HepG2 (cell line): ENCODE data around the gene LURAP1L. TPM values are rescaled to one million over a fixed set of nuclear protein-coding genes. Genes with fewer than 3 reads are reported as not detected.

Source experiments
- EED ChIP-seq: sonication (generic); formaldehyde crosslinking; IDR thresholded peaks from 2 replicates; pipeline ENCODE4 v1.5.0; 2020; ENCODE audit warnings: mild to moderate bottlenecking, missing genetic modification reagents
- HOXA3 ChIP-seq: sonication (generic); formaldehyde crosslinking; IDR thresholded peaks from 2 replicates; pipeline ENCODE4 v1.5.0; 2020; ENCODE audit warnings: missing genetic modification reagents
- LCORL ChIP-seq, 2 experiments: fragments of 450-650 bp in 1 of 2; sonication (generic) in 1 of 2; formaldehyde crosslinking in 1 of 2; IDR thresholded peaks; 2 replicates each; pipeline versions ENCODE4 v1.5.0 to v1.6.1; 2017 to 2020; ENCODE audit warnings: antibody characterized with exemption in 1 of 2, missing genetic modification reagents in 1 of 2
- PAF1 ChIP-seq: IDR thresholded peaks from 2 replicates; pipeline ENCODE4 v1.6.1; 2016; ENCODE audit warnings: missing genetic modification reagents, missing compliant biosample characterization
- POGZ ChIP-seq: sonication (generic); formaldehyde crosslinking; IDR thresholded peaks from 2 replicates; pipeline ENCODE4 v1.4.0; 2020; ENCODE audit warnings: mild to moderate bottlenecking, missing genetic modification reagents
- REL ChIP-seq: sonication (generic); formaldehyde crosslinking; conservative IDR thresholded peaks from 2 replicates; pipeline ENCODE4 v1.8.0; 2022; ENCODE audit warnings: mild to moderate bottlenecking, missing genetic modification reagents, moderate library complexity
- RFX5 ChIP-seq: IDR thresholded peaks from 2 replicates; pipeline ENCODE4 v1.6.1; 2011; ENCODE audit warnings: low read depth, low read length, improper control_type of control experiment
- SRSF9 ChIP-seq: fragments of 200-400 bp; formaldehyde crosslinking; IDR thresholded peaks from 2 replicates; pipeline ENCODE4 v1.6.1; 2018; ENCODE audit warnings: borderline replicate concordance, mild to moderate bottlenecking, low read depth, low read length; ENCODE audit not compliant: insufficient read depth, poor library complexity, severe bottlenecking
- STAG1 ChIP-seq: sonication (generic); formaldehyde crosslinking; IDR thresholded peaks from 2 replicates; pipeline ENCODE4 v1.4.0; 2020; ENCODE audit warnings: missing genetic modification reagents
- TRIM24 ChIP-seq: sonication (generic); formaldehyde crosslinking; IDR thresholded peaks from 2 replicates; pipeline ENCODE4 v1.8.0; 2022; ENCODE audit warnings: mild to moderate bottlenecking, missing genetic modification reagents
- ZMYM3 ChIP-seq: sonication (generic); formaldehyde crosslinking; IDR thresholded peaks from 2 replicates; pipeline ENCODE4 v1.5.1; 2020; ENCODE audit warnings: mild to moderate bottlenecking, missing genetic modification reagents
- ZMYM4 ChIP-seq: sonication (generic); formaldehyde crosslinking; IDR thresholded peaks from 2 replicates; pipeline ENCODE4 v1.8.1; 2023; ENCODE audit warnings: mild to moderate bottlenecking, missing genetic modification reagents
- ZNF33B ChIP-seq: sonication (generic); formaldehyde crosslinking; IDR thresholded peaks from 2 replicates; pipeline ENCODE4 v1.5.1; 2020; ENCODE audit warnings: mild to moderate bottlenecking, missing genetic modification reagents
- ZNF703 ChIP-seq: sonication (generic); formaldehyde crosslinking; IDR thresholded peaks from 2 replicates; pipeline ENCODE4 v1.5.1; 2020; ENCODE audit warnings: missing genetic modification reagents, mild to moderate bottlenecking, moderate library complexity, borderline replicate concordance
- ZNF761 ChIP-seq: sonication (generic); formaldehyde crosslinking; conservative IDR thresholded peaks from 2 replicates; pipeline ENCODE4 v1.4.0; 2020; ENCODE audit warnings: mild to moderate bottlenecking, missing genetic modification reagents
- ZNF784 ChIP-seq: sonication (generic); formaldehyde crosslinking; IDR thresholded peaks from 2 replicates; pipeline ENCODE4 v1.5.1; 2020; ENCODE audit warnings: missing genetic modification reagents, mild to moderate bottlenecking, borderline replicate concordance
- polyA plus RNA-seq, 8 experiments: library from polyadenylated mRNA; depleted of rRNA in 3 of 8; stranded (reverse) in 7 of 8; unstranded in 1 of 8; fragments of >200 nt; fragmentation: Illumina TruSeq in 4 of 8; extraction: Trizol in 4 of 8; gene quantifications; 2 replicates each; pipeline versions ENCODE4 v1.2.1 to v1.2.3, GENCODE V29; 2011 to 2016; ENCODE audit warnings: low read depth in 4 of 8, missing spikeins in 1 of 8, mixed read lengths in 1 of 8; ENCODE audit not compliant: insufficient read depth in 1 of 8
- total RNA-seq, 5 experiments: library from RNA; depleted of rRNA; stranded (reverse); fragments of >200 nt; fragmentation: Illumina TruSeq; extraction: Trizol; gene quantifications; 2 replicates each; pipeline ENCODE4 v1.2.3, GENCODE V29; 2016; ENCODE audit warnings: low read depth in 1 of 5
- TF ChIP-seq, protein P1 (sequence below): sonication (generic); formaldehyde crosslinking; IDR thresholded peaks from 2 replicates; pipeline ENCODE4 v1.4.0; 2020; ENCODE audit warnings: missing genetic modification reagents
- TF ChIP-seq, protein P2 (sequence below): sonication (generic); formaldehyde crosslinking; IDR thresholded peaks from 2 replicates; pipeline ENCODE4 v1.8.0; 2022; ENCODE audit warnings: mild to moderate bottlenecking, missing genetic modification reagents; ENCODE audit not compliant: insufficient replicate concordance
- TF ChIP-seq, protein P3 (sequence below): sonication (generic); formaldehyde crosslinking; IDR thresholded peaks from 2 replicates; pipeline ENCODE4 v1.8.0; 2022; ENCODE audit warnings: missing genetic modification reagents, mild to moderate bottlenecking, inconsistent platforms, borderline replicate concordance
- TF ChIP-seq, protein P4 (sequence below): sonication (generic); formaldehyde crosslinking; IDR thresholded peaks from 2 replicates; pipeline ENCODE4 v1.4.0; 2020; ENCODE audit warnings: low read depth, mild to moderate bottlenecking, missing genetic modification reagents
- TF ChIP-seq, protein P5 (sequence below): sonication (generic); formaldehyde crosslinking; conservative IDR thresholded peaks from 2 replicates; pipeline ENCODE4 v1.4.0; 2020; ENCODE audit warnings: missing genetic modification reagents

Gene LURAP1L
- total and polyA plus RNA-seq, 2 of the 13 experiments (the other 11 are each of a cell fraction or from before 2014, with no cell fraction given), result 6.7 to 16.6 TPM

- TF ChIP-seq, protein P1, sequence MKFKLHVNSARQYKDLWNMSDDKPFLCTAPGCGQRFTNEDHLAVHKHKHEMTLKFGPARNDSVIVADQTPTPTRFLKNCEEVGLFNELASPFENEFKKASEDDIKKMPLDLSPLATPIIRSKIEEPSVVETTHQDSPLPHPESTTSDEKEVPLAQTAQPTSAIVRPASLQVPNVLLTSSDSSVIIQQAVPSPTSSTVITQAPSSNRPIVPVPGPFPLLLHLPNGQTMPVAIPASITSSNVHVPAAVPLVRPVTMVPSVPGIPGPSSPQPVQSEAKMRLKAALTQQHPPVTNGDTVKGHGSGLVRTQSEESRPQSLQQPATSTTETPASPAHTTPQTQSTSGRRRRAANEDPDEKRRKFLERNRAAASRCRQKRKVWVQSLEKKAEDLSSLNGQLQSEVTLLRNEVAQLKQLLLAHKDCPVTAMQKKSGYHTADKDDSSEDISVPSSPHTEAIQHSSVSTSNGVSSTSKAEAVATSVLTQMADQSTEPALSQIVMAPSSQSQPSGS (CRISPR knock-in tag), result no peak
- TF ChIP-seq, protein P2, sequence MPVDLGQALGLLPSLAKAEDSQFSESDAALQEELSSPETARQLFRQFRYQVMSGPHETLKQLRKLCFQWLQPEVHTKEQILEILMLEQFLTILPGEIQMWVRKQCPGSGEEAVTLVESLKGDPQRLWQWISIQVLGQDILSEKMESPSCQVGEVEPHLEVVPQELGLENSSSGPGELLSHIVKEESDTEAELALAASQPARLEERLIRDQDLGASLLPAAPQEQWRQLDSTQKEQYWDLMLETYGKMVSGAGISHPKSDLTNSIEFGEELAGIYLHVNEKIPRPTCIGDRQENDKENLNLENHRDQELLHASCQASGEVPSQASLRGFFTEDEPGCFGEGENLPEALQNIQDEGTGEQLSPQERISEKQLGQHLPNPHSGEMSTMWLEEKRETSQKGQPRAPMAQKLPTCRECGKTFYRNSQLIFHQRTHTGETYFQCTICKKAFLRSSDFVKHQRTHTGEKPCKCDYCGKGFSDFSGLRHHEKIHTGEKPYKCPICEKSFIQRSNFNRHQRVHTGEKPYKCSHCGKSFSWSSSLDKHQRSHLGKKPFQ (CRISPR knock-in tag), result no peak
- TF ChIP-seq ZNF703 (CRISPR knock-in tag), result no peak
- TF ChIP-seq ZNF784 (CRISPR knock-in tag), result no peak
- no peak for TF ChIP-seq LCORL (IDR thresholded peaks at IDR 0.05)
- TF ChIP-seq LCORL (CRISPR knock-in tag; IDR thresholded peaks at IDR 0.05), result no peak
- TF ChIP-seq, protein P3, sequence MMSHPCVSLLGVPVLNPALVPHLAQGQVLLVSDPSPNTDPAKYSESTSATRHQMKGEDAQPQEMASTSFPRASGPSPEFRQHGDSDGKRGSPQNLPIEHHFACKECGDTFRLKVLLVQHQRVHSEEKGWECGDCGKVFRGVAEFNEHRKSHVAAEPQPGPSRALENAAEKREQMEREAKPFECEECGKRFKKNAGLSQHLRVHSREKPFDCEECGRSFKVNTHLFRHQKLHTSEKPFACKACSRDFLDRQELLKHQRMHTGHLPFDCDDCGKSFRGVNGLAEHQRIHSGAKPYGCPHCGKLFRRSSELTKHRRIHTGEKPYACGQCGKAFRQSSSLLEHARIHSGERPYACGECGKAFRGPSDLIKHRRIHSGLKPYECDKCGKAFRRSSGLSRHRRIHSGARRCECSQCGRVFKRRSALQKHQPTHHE (CRISPR knock-in tag), result no peak
- TF ChIP-seq HOXA3 (CRISPR knock-in tag), result 0 out of 2 replicates have a peak, but pooled peaks have one; percentile 17
- no peak for TF ChIP-seq EED (CRISPR knock-in tag)
- peak; percentile 77 for TF ChIP-seq STAG1 (CRISPR knock-in tag)
- TF ChIP-seq POGZ (CRISPR knock-in tag), result no peak
- no peak for TF ChIP-seq PAF1
- TF ChIP-seq TRIM24 (CRISPR knock-in tag), result no peak
- TF ChIP-seq ZNF761 (CRISPR knock-in tag), result no peak
- TF ChIP-seq, protein P4, sequence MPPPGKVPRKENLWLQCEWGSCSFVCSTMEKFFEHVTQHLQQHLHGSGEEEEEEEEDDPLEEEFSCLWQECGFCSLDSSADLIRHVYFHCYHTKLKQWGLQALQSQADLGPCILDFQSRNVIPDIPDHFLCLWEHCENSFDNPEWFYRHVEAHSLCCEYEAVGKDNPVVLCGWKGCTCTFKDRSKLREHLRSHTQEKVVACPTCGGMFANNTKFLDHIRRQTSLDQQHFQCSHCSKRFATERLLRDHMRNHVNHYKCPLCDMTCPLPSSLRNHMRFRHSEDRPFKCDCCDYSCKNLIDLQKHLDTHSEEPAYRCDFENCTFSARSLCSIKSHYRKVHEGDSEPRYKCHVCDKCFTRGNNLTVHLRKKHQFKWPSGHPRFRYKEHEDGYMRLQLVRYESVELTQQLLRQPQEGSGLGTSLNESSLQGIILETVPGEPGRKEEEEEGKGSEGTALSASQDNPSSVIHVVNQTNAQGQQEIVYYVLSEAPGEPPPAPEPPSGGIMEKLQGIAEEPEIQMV (CRISPR knock-in tag), result no peak
- peak; percentile 79 for TF ChIP-seq ZMYM4 (CRISPR knock-in tag)
- no peak for TF ChIP-seq ZMYM3 (CRISPR knock-in tag)
- no peak for TF ChIP-seq RFX5
- TF ChIP-seq SRSF9, result no peak
- TF ChIP-seq REL (CRISPR knock-in tag), result no peak
- TF ChIP-seq, protein P5, sequence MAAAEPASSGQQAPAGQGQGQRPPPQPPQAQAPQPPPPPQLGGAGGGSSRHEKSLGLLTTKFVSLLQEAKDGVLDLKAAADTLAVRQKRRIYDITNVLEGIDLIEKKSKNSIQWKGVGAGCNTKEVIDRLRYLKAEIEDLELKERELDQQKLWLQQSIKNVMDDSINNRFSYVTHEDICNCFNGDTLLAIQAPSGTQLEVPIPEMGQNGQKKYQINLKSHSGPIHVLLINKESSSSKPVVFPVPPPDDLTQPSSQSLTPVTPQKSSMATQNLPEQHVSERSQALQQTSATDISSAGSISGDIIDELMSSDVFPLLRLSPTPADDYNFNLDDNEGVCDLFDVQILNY (CRISPR knock-in tag), result no peak
- no peak for TF ChIP-seq ZNF33B
These were observed 44.8 kb downstream of the LURAP1L start (continued) for GRCh38 chr9:12819436-12820185.
